ENCODE results near the gene FAT1.

The FAT1 gene

DNA sequence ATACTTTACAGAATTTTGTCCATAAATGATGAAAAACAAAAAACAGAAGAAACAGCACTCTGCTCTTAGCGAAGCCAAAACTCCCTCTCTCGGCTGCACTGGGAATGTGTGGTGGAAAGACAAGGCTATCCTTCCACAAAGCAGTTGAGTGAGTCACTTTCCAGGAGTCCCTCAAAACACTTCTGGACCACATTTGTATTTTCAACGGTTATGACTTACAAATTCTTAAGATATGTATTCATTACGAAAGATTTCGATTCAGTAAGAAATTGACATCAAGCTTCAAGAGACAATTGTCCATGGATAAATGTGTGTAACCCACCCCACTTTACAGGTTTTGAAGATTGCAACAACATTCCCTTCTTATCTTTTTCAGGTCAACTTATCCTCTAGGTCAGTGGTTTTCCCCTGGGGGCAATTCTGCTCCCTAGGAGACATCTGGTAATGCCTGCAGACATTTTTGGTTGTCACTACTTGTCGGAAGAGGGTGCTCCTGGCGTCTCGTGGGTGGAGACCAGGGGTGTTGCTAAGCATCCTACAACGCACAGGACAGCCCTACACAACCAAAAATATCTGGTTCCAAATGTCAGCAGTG, 101.6 kb downstream of the FAT1 start:
- TF ChIP-seq, protein P1, sequence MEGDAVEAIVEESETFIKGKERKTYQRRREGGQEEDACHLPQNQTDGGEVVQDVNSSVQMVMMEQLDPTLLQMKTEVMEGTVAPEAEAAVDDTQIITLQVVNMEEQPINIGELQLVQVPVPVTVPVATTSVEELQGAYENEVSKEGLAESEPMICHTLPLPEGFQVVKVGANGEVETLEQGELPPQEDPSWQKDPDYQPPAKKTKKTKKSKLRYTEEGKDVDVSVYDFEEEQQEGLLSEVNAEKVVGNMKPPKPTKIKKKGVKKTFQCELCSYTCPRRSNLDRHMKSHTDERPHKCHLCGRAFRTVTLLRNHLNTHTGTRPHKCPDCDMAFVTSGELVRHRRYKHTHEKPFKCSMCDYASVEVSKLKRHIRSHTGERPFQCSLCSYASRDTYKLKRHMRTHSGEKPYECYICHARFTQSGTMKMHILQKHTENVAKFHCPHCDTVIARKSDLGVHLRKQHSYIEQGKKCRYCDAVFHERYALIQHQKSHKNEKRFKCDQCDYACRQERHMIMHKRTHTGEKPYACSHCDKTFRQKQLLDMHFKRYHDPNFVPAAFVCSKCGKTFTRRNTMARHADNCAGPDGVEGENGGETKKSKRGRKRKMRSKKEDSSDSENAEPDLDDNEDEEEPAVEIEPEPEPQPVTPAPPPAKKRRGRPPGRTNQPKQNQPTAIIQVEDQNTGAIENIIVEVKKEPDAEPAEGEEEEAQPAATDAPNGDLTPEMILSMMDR (IDR thresholded peaks at IDR 0.05; ENCODE audit: borderline replicate concordance, insufficient read depth, low read depth, low read length), result no peak
- no peak overlapping the region for H3K4me3 ChIP-seq (ENCODE audit: low read depth, low read length)

DNA sequence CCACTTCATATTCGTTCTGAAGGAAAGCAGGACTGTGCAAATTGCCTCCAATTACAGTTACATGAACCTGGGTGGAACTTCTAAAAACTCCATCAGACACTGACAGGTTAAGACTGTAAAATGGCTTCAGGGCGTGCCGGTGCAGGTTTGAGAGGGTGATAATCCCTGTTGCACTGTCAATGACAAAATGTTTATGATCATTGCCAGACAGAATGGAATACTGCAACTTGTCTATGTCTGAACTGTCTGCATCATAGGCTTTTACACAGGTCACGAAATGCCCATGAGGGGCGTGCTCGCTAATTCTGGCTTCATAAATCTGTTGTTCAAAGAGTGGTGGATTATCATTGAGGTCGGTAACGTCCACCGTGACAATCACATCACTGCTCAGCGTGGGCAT, 104.6 kb downstream of the FAT1 start:
- no peak overlapping the region for H3K4me3 ChIP-seq (ENCODE audit: low read depth, low read length)
- TF ChIP-seq, protein P1 (IDR thresholded peaks at IDR 0.05; ENCODE audit: borderline replicate concordance, insufficient read depth, low read depth, low read length), result no peak

DNA sequence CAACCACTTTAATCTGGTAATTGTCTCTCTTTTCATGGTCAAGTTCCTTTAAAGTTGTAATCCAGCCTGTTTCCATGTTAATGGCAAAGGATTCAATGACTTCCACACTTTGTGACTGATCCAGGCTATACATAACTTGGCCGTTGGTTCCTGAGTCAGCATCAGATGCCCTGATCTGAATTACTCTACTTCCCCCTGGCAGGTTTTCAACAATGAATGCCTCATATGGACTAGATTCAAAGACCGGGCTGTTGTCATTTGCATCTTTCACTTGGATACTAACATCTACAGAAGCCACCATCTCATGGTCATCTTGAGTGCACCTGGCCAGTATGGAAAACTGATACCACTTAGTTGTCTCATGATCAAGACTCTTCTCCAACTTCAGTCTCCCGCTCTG, 105.7 kb downstream of the FAT1 start:
- TF ChIP-seq, protein P1 (IDR thresholded peaks at IDR 0.05; ENCODE audit: borderline replicate concordance, insufficient read depth, low read depth, low read length), result no peak
- no peak overlapping the region for H3K4me3 ChIP-seq (ENCODE audit: low read depth, low read length)

DNA sequence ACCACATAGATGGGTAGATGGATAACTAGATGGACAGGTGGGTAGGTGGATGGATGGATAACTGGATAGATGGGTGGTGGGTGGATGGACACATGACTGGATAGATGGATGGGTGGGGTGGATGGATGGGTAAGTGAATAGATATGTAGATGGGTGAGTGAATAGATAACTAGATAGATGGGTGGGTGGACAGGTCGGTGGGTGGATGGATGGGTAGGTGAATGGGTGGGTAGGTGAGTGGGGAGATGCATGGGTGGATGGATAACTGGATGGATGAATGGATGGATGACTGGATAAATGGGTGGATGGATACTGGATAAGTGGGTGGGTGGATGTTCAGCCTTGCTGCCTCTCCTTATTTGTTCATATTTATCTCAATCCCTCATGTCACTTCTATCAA, 116.2 kb downstream of the FAT1 start:
- H3K4me3 ChIP-seq (ENCODE audit: low read depth, low read length), result no peak overlapping the region
- TF ChIP-seq, protein P1 (IDR thresholded peaks at IDR 0.05; ENCODE audit: borderline replicate concordance, insufficient read depth, low read depth, low read length), result no peak

DNA sequence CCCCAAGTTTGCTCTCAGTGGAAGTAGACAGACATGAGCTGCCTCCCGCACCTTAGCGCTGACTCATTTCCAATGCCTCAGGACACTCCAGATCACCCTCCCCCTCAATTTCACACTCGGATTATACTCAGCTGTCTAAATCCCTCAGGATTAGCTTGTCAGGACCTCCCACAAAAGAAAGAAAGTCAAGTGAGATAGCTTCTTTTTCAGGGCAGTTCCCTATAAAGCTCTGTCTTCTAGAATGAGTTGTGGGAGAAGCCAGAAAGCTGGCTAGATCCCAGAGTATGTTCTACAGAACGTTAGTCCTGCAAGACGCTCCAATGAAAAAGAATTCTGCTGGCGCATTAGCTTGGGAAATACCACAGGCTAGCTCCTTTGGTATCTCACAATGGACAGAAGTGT, 117.1 kb downstream of the FAT1 start:
- H3K4me3 ChIP-seq (ENCODE audit: low read depth, low read length), result no peak overlapping the region
- TF ChIP-seq, protein P1 (IDR thresholded peaks at IDR 0.05; ENCODE audit: borderline replicate concordance, insufficient read depth, low read depth, low read length), result no peak

DNA sequence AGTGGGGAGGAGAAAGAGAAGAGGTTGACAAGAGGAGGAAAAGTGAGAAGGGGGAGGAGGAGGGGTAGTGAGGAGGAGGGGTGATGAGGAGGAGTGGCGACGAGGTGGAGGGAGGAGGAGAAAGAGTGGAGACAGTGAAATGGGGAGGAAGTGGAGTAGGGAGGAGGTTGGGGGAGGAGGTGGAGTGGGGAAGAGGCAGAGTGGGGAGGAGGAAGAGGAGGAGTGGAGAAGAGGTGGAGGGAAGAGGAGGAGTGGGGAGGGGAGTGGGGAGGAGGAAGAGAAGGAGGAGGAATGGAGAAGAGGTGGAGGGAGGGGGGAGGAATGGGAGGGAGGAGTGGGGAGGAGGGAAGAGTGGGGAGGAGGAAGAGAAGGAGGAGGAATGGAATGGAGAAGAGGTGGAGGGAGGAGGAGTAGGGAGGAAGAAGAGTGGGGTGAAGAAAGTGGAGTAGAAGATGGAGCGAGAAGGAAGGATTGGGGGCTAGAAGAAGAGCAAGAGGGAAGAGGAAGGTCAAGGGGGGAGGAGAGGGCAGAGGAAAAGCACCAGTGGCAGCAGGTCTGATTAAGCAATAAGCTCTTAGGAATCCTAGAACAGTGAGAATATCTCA, 118.3 kb downstream of the FAT1 start:
- TF ChIP-seq, protein P1 (IDR thresholded peaks at IDR 0.05; ENCODE audit: borderline replicate concordance, insufficient read depth, low read depth, low read length), result no peak

DNA sequence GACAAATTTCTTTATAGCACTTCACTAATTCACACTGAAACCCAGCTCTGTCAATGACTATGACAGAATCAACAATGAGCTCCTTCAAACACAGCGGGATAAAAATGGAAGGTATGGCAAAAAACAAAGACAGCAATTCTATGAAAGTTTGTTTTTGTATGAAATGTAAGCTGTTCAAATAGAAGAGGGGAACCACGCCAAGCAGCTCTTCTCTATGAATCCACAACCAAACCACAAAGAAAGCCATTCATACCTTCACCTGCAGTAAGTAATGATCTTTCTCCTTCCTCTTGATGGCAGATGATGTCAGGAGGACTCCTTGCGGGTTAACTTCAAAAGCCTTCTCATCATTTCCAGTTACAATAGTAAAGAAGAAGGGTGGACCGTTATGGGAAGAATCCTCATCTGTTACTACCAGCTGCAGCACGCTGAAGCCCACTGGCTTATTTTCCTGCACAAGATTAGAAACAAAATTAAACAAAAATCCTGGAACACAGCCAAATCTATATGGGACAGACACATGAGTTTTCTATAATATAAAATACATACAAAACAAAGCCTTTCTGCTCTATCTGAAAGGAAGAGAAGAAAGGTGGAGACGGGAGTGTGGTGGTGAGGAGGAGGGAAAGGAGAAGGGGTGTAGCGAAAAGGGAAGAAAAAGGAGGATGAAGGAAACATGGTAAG, 119.4 kb downstream of the FAT1 start:
- TF ChIP-seq, protein P1 (IDR thresholded peaks at IDR 0.05; ENCODE audit: borderline replicate concordance, insufficient read depth, low read depth, low read length), result no peak

More for the DNA sequence above, 118.3 kb downstream of the FAT1 start:
- no peak overlapping the region for H3K4me3 ChIP-seq (ENCODE audit: low read depth, low read length)

More for the DNA sequence above, 119.4 kb downstream of the FAT1 start:
- no peak overlapping the region for H3K4me3 ChIP-seq (ENCODE audit: low read depth, low read length)

Data from GM12875 (cell line).